22Rv1 (cell line): ENCODE results near the gene PYGO2.

Source experiments
- ZFX ChIP-seq: fragments of 450-650 bp; IDR thresholded peaks from 2 replicates; pipeline ENCODE4 v1.6.1; 2017; ENCODE audit warnings: antibody characterized with exemption, borderline replicate concordance
- TF ChIP-seq, protein P1 (sequence below): fragments of 450-650 bp; IDR thresholded peaks from 2 replicates; pipeline ENCODE4 v1.5.1; 2017; ENCODE audit warnings: mild to moderate bottlenecking

DNA sequence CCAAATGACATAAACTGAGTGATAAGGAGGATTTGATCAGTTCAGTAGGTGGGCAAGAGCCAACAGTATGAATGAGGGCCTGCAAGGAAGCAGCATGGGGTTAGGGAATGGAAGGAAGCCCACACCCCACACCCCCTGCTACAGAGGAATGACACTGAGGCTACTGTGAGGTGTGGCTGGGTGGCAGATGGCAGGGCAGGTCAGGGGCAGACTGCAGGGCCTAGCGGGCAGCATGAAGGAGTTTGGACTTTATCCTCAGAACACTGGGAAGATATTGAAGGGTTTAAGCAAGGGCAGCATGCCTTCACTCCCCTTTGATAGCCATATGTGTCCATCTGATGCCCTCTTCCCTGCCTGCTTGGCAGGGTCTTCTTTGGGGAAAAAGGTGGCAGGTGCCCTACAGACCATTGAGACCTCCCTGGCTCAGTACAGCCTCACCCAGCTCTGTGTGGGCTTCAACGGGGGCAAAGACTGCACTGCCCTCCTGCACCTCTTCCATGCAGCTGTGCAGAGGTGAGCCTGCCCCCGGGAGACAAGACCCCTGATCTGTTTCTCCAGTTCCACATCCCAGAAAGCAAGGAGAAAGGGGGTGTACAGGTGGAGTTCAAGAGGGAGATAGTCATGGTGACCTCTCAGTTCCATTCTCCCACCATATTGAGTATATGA lies 27.7 kb upstream of the PYGO2 start:
- TF ChIP-seq, protein P1, sequence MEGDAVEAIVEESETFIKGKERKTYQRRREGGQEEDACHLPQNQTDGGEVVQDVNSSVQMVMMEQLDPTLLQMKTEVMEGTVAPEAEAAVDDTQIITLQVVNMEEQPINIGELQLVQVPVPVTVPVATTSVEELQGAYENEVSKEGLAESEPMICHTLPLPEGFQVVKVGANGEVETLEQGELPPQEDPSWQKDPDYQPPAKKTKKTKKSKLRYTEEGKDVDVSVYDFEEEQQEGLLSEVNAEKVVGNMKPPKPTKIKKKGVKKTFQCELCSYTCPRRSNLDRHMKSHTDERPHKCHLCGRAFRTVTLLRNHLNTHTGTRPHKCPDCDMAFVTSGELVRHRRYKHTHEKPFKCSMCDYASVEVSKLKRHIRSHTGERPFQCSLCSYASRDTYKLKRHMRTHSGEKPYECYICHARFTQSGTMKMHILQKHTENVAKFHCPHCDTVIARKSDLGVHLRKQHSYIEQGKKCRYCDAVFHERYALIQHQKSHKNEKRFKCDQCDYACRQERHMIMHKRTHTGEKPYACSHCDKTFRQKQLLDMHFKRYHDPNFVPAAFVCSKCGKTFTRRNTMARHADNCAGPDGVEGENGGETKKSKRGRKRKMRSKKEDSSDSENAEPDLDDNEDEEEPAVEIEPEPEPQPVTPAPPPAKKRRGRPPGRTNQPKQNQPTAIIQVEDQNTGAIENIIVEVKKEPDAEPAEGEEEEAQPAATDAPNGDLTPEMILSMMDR: no peak
- no peak for TF ChIP-seq ZFX
